GM21423 (cell line): Measurements from ENCODE around the gene TYSND1.
A peak's percentile ranks its signal among the peaks of the same experiment; 100 is the strongest.
"Not testable (repeated sequence)": the region's sequence is repeated elsewhere in the genome, so short reads cannot be mapped to it uniquely, and the experiment has no call there.

Experiments
- ATAC-seq: cut with Tn5 transposase; IDR thresholded peaks from one replicate; pipeline ENCODE4 v1.9.1; 2021; ENCODE audit warnings: mild to moderate bottlenecking, moderate library complexity; ENCODE audit not compliant: unreplicated experiment

Gene TYSND1

DNA sequence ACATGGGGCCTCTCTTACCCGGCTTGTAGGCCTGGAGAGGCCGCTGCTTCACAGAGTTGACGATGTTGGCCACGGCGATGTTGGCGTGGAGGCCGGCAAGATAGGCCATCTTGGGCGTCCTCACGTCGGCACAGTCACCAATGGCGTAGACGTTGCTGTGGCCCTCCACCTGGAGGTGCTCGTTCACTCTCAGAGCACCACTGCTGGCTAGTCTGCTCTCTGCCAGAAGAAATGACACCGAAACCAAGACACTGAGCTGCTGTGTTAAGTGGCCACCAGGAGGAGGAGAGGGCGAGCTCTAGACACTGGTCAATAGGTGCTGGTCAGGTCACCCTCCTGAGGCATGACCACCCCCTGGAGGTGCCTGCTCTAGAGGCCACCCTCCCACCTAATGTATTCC, 31.6 kb downstream of the TYSND1 start:
- no peak for ATAC-seq

DNA sequence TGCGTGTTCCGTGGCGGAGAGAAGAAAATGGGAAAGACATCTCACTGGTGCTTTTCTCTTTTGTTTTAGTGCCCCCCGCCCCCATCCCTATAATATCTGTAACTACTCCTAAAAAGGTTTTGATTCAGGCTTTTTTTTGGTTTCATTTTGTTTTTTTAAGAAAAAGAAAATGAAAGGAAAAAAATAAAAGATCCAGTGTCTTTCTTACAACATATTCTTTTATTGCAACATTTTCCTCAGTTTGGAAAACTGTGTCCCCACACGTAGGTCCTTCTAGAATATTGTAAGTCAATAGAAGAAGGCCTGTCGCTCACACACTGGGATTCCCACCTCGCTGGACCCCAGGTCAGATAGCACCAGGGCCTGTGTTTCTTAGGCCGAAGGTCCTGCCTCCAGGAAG, 34.4 kb downstream of the TYSND1 start:
- ATAC-seq, result no peak

DNA sequence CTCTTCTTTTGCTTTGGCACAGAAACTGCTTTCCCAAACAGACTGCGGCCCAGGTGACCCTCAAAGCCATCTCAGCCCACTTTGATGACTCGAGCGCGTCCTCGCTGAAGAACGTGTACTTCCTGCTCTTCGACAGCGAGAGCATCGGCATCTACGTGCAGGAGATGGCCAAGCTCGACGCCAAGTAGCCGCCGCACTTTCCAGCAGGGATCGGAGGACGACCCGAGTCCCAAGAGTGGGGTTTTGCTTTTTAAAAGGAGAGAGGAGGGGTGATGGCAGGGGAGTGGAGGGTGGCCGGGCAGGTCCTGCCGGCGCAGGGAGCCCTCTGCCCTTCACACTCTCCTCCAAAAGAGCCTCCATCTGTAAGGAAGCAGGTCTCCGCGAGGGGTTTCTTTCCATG, 35.0 kb downstream of the TYSND1 start:
- ATAC-seq, result no peak

DNA sequence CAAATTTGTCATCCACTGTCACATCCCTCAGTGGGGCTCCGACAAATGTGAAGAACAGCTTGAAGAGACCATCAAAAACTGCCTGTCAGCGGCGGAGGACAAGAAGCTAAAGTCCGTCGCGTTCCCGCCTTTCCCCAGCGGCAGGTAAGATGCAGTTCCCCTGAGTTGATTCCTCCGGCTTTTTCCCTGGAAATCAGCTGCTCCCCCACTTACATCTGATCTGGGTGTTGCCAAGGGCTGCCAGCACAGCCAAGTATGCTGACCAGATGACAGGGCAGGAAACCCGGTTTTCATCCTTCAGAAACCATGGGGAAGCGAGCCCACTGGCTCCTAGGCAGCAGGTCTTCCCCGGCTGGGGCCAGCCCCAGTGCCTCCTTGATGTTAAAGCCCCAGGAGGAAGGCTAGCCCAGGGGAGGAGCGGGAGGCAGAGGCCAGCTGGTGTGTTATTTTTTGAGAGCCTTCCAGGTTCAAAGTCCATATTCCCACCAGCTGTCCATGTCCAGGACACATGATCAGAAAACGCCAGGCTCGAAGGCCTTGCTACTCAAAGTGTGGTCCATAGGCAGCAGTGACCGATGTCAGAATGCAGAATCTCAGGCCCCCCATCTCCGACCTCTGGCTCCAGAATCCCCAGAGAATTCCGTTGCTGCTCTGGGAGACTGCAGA, 37.3 kb downstream of the TYSND1 start:
- ATAC-seq, result no peak

DNA sequence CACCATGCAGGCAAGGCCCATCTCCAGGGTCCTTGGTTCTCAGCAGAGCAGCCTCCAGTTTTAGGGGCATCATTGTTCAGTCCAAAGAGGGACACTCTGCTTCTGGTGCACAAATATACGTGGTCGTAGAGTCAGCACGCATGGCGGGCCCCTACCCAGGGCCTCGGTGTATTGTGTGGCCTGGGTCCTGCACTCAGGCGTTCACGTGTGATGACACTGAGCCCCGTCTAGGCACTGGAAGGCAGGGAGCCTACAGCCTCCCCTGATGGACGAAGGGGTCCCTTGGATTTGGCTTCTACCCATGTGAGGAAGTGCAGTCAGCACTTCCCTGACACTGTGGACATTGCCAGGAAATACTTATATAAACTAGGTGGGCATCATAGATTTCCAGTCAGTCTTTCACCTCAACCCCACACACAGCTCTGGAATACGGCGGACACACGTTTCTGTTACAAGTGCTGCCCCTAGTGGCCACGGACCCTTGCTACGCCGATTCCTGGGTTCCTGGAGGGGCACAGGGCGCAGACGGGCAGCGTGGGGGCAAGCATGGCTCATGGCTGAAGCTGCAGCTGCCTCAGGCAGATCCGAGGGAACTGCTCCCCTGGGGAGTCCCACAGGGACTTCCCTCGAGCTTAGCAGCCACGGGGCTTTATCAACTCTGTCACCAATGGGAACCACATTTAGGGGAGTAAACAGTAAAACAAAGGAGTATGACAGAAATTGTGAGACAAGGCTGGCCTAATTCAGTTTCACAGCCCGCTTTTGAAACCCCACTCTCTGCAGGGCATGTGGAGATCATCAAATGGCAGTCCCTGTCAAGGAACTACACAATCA, 39.3 kb downstream of the TYSND1 start:
- peak; percentile 72 for ATAC-seq

DNA sequence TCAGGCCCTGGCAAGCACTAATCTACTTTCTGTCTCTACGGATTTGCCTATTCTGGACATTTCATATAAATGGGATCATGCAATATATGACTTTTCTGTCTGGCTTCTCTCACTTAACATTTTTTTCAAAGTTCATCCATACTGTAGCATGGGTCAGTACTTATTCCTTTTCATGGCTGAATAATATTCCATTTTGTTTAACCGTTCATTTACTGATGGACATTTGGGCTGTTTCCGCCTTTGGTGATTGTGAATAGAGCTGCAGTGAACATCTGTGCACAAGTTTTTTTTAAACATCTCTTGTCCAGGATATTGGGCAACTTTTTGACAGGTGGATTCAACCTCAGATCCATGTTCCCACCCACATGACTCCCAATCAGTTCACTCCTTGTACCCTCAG, 44.8 kb downstream of the TYSND1 start:
- ATAC-seq, result no peak

DNA sequence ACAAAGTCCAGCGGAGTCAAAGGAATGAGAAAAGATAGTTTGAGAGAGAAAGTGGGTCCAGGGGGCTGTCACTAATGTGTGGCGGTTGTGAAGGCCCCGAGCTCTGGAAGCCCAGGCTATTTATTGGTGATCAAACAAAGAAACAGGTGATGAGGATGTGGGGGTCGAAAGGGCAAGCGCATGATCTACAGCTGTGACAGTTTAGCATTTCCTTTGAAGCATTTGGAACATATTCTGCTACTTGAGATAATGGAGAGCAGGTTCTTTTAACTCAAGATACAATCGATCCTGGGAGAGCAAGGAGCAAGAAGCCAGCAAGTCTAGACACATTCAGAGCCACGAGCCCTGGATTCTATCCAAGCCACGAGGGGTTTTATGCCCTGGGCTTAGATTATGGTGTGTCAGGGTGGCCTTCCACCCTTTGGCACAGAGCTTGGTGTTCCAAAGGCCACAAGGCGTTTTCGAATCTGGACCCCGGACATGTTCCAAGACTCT, 45.4 kb downstream of the TYSND1 start:
- not testable (repeated sequence) for ATAC-seq

DNA sequence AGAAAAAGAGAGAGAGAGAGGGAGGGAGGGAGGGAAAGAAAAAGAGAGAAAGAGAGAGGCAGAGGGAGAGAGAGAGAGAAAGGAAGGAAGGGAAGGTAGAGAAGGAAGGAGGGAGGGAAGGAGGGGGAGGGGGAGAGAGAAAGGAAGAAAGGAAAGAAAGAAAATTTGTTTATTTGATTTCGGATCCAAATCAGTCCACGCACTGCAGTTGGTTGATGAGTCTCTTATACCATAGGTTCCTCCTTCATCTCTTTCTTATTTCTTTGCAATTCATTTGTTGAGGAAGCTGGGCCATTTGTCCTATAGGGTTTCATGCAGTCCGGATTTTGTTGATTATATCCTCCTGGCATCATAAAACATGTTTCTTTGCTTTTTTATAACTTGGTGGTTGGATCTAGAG, 48.2 kb downstream of the TYSND1 start:
- no peak for ATAC-seq

DNA sequence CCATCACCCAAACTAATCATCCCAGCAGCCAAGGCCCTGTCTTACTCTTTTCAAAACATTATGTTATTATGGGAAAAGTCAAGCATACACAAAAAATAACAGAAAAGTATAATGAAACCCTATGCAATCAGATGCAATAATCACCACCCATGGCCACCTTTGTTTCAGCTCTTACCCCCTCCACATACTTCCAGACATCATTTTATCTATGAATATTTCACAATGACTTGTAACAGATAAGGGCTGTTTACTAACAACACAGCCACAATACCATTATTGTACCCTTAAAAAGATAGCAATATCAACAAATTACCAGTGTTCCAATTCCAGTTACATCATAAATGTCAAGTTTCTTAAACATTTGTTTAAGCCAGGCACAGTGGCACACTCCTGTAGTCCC, 49.0 kb downstream of the TYSND1 start:
- ATAC-seq, result no peak

DNA sequence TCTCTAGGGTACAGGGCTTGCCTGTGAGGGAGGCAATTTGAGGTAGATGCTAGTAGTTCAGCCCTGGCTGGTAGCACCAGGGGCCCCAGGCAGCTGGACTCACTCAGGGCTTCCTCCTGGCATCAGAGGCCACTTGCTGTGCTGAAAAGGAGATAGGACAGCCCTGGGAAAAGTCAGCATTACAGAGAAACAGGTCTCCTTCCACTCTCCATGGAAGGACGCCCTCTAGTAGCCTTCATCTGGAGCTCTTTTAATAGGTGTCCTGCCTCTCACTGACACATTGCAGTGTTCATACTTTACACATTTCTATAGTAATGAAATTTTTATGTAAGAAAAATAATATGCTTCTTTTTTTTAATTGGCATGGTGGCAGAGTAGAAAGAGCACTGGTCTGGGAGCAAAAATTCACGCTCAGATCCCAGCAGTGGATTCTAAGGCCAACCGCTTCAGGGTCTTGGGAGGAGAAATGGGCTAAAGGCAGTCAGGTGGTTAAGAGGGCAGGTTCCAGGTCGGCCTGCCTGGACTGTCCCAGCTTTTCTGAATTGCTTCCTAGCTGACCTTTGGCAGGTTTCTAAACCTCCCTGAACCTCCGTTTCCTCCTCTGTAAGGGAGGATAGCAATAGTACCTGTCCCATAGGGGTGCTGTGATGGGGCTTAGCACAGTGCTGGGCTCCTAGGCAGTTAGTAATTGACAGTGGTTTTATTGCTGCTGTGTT, 49.6 kb downstream of the TYSND1 start:
- no peak for ATAC-seq

DNA sequence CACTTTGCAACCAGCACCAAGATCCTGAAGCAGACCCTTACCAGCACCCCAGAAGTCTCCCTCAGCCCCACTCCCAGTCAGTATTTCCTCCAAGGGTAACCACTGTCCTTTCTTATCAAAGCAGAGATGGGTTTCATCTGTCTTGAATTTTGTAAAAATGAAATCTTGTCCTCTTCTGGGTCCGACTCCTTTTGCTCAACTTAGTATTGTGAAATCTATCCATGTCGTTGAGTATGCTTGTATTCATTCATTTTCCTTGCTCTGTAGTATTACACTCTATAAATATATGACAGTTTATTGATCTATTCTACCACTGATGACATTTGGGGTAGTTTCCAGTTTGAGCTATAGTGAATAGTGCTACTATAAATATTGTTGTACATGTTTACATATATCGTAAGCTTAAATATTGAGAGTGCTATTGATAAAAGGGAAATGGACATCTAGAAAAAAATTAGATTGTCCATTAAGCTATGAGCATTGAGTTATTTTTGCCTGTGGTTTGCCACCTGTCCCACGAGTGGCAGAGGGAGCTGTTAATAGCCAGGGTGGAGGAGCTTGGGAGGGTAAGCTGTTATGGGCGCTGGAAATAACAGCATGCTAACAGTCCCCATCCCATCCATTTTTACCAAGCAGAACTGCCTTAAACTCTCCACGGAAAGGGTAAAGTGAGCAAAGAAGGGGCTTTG, 50.3 kb downstream of the TYSND1 start:
- ATAC-seq, result no peak

DNA sequence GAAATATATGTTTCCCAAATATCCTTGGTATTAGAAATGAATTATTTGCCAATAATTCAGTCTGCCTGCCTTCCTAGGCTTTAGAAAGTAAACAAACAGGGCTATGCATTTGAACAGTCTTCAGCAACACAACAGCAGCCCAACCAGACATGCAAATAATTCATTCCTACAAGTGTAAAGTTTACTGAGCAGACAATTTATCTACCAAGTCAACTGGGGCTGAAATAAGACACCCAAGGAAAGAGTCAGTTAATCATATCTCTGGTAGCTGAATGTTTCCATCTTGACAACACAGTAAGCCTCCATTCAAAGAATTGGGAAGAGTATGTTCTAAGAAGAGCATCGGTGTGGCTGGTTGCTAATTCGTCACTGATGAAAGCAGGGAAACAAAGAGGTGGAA, 52.2 kb downstream of the TYSND1 start:
- ATAC-seq, result no peak

DNA sequence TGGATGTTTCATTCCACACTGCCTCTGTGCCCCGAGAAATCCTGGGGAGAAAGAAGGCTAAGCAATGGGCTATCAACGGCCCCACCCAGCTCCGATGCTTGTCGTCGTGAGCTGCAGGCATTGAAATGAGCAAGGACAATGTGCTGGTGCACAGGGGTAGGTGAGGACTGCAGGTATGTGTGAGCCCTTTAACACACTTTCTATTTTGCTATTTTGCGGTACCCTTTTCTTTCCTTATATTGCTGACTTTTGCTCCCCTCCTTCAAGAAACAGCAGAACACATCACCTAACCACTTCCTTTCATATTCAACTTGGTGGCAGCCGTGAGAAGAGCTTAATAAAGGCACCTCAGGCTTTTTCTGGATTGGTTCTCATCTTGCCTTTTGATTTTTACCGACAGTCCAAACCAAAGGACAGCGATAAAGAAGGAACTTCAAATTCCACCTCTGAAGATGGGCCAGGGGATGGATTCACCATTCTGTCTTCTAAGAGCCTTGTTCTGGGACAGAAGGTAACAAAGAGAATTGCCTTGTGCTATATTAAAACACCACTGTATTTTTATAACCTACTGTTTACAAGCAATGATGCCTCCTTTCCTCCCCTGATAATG, 53.1 kb downstream of the TYSND1 start:
- no peak for ATAC-seq

DNA sequence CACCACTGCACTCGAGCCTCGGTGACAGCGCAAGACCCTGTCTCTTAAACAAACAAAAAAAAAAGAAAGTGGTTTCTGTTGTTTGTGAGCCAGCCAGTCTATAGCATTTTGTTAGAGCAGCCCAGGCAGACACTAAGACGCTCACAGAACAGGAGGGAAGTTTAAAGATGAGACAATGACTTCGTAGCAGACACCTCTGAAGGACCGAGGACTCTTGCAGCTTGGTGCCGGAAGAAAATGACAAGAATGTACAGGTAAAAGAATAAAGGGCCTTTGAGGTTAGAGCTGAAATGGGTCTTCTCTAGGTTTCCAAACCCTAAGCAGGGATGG, 54.1 kb downstream of the TYSND1 start:
- no peak for ATAC-seq

DNA sequence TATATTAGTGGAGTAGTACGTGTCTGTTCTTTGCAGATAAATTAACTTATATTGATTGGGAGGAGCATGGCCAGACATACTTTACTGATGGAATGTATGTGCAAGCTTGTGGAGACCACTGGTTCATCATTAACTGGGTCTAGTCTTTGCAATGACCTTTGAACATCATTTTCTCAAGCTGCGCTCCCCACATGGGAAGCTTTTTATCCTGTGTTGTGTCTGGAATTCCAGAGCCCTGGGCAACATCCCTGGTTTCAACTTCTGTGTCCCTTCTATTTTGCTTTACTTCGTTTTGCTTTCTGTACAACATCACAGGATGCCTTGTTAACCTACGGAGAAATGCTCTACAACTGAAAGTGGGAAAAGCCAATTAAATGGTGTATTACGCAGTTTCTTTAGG, 55.5 kb downstream of the TYSND1 start:
- no peak for ATAC-seq

DNA sequence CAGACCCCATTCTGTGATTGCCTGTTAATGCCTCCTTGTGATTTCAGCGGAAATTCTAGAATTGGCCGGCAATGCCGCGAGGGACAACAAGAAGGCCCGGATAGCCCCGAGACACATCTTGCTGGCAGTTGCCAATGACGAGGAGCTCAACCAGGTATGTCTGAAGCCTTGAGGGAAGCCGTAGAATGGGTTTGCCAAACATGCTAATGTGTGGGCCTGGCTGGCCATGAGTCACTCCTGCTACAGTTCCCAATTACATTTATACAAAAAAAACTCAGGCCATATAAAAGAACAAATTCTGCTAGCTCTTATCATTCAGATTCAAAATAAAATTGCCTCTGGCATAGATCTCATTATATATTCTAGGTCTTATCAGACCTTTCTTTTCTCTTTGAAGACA, 56.5 kb downstream of the TYSND1 start:
- ATAC-seq, result no peak

DNA sequence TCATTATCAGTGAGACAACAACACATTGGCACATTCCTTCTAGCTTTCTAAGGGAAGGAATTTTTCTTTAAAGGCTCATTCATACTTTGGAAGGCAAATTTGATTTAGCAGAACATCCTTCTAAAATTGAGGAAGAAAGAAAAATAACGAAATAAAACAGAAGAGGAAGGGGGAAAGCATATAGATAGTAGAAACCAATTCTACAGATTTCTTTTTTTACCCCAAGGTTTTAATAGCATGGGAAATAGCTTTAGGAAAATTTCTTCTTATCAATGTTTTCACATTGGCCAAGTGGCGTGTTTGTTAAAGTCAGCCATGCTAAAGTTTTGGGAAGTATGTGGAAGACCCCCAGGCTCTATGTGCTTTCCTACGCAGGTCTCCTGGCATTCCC, 58.2 kb downstream of the TYSND1 start:
- no peak for ATAC-seq
